HepG2 (cell line): ENCODE results near the gene RNASE7. TPM values are rescaled to one million over a fixed set of nuclear protein-coding genes. Genes with fewer than 3 reads are reported as not detected.

ENCODE experiments used
- AGO2 ChIP-seq: fragments of 200-400 bp; formaldehyde crosslinking; optimal IDR thresholded peaks from 2 replicates; pipeline ENCODE3; 2017; ENCODE audit warnings: mild to moderate bottlenecking, low read depth, low read length, moderate library complexity
- CBFB ChIP-seq: sonication (generic); formaldehyde crosslinking; IDR thresholded peaks from 2 replicates; pipeline ENCODE4 v1.4.0; 2020; ENCODE audit warnings: missing genetic modification reagents
- JDP2 ChIP-seq: sonication (generic); formaldehyde crosslinking; IDR thresholded peaks from 2 replicates; pipeline ENCODE4 v1.8.1; 2022; ENCODE audit warnings: missing genetic modification reagents, borderline replicate concordance
- MLXIP ChIP-seq: sonication (generic); formaldehyde crosslinking; IDR thresholded peaks from 2 replicates; pipeline ENCODE4 v1.9.0; 2021; ENCODE audit warnings: missing genetic modification reagents, borderline replicate concordance
- RFXAP ChIP-seq: sonication (generic); formaldehyde crosslinking; IDR thresholded peaks from 2 replicates; pipeline ENCODE4 v1.4.0; 2020; ENCODE audit warnings: missing genetic modification reagents, borderline replicate concordance
- SETDB1 ChIP-seq: sonication (generic); formaldehyde crosslinking; IDR thresholded peaks from 2 replicates; pipeline ENCODE4 v1.5.1; 2020; ENCODE audit warnings: missing genetic modification reagents, mild to moderate bottlenecking, borderline replicate concordance
- SIN3A ChIP-seq: IDR thresholded peaks from 2 replicates; pipeline ENCODE4 v1.6.1; 2011; ENCODE audit warnings: low read depth, mild to moderate bottlenecking, control low read depth, low read length, borderline replicate concordance
- TOE1 ChIP-seq: sonication (generic); formaldehyde crosslinking; IDR thresholded peaks from 2 replicates; pipeline ENCODE4 v1.4.0; 2020; ENCODE audit warnings: mild to moderate bottlenecking, missing genetic modification reagents
- TRIM24 ChIP-seq: sonication (generic); formaldehyde crosslinking; IDR thresholded peaks from 2 replicates; pipeline ENCODE4 v1.8.0; 2022; ENCODE audit warnings: mild to moderate bottlenecking, missing genetic modification reagents
- ZBTB2 ChIP-seq: sonication (generic); formaldehyde crosslinking; IDR thresholded peaks from 2 replicates; pipeline ENCODE4 v1.8.0; 2022; ENCODE audit warnings: low read depth, missing genetic modification reagents
- ZNF382 ChIP-seq: sonication (generic); formaldehyde crosslinking; IDR thresholded peaks from 2 replicates; pipeline ENCODE4 v1.5.0; 2020; ENCODE audit warnings: missing genetic modification reagents, mild to moderate bottlenecking, borderline replicate concordance
- ZNF530 ChIP-seq: sonication (generic); formaldehyde crosslinking; IDR thresholded peaks from 2 replicates; pipeline ENCODE4 v1.5.0; 2020; ENCODE audit warnings: low read depth, mild to moderate bottlenecking, missing genetic modification reagents
- ZNF543 ChIP-seq: sonication (generic); formaldehyde crosslinking; IDR thresholded peaks from 2 replicates; pipeline ENCODE4 v1.4.0; 2020; ENCODE audit warnings: mild to moderate bottlenecking, missing genetic modification reagents
- ZNF546 ChIP-seq: sonication (generic); formaldehyde crosslinking; conservative IDR thresholded peaks from 2 replicates; pipeline ENCODE4 v1.8.1; 2023; ENCODE audit warnings: mild to moderate bottlenecking, missing genetic modification reagents
- ZNF713 ChIP-seq: sonication (generic); formaldehyde crosslinking; IDR thresholded peaks from 2 replicates; pipeline ENCODE4 v1.4.0; 2020; ENCODE audit warnings: mild to moderate bottlenecking, missing genetic modification reagents
- ZNF773 ChIP-seq: sonication (generic); formaldehyde crosslinking; IDR thresholded peaks from 2 replicates; pipeline ENCODE4 v1.4.0; 2020; ENCODE audit warnings: missing genetic modification reagents, borderline replicate concordance
- ZNF782 ChIP-seq: sonication (generic); formaldehyde crosslinking; IDR thresholded peaks from 2 replicates; pipeline ENCODE4 v1.4.0; 2020; ENCODE audit warnings: missing genetic modification reagents, mild to moderate bottlenecking, borderline replicate concordance
- ZNF839 ChIP-seq: sonication (generic); formaldehyde crosslinking; IDR thresholded peaks from 2 replicates; pipeline ENCODE4 v1.4.0; 2020; ENCODE audit warnings: missing genetic modification reagents, mild to moderate bottlenecking, borderline replicate concordance
- polyA plus RNA-seq, 8 experiments: library from polyadenylated mRNA; depleted of rRNA in 3 of 8; stranded (reverse) in 7 of 8; unstranded in 1 of 8; fragments of >200 nt; fragmentation: Illumina TruSeq in 4 of 8; extraction: Trizol in 4 of 8; gene quantifications; 2 replicates each; pipeline versions ENCODE4 v1.2.1 to v1.2.3, GENCODE V29; 2011 to 2016; ENCODE audit warnings: low read depth in 4 of 8, missing spikeins in 1 of 8, mixed read lengths in 1 of 8; ENCODE audit not compliant: insufficient read depth in 1 of 8
- total RNA-seq, 5 experiments: library from RNA; depleted of rRNA; stranded (reverse); fragments of >200 nt; fragmentation: Illumina TruSeq; extraction: Trizol; gene quantifications; 2 replicates each; pipeline ENCODE4 v1.2.3, GENCODE V29; 2016; ENCODE audit warnings: low read depth in 1 of 5
- TF ChIP-seq, protein P1 (sequence below): sonication (generic); formaldehyde crosslinking; IDR thresholded peaks from 2 replicates; pipeline ENCODE4 v1.9.0; 2021; ENCODE audit warnings: missing genetic modification reagents, mild to moderate bottlenecking, borderline replicate concordance
- TF ChIP-seq, protein P2 (sequence below): sonication (generic); formaldehyde crosslinking; conservative IDR thresholded peaks from 2 replicates; pipeline ENCODE4 v1.4.0; 2020; ENCODE audit warnings: mild to moderate bottlenecking, missing genetic modification reagents, moderate library complexity

RNASE7 gene
- total and polyA plus RNA-seq, 2 of the 13 experiments (the other 11 are each of a cell fraction or from before 2014, with no cell fraction given) = 0.04 TPM; not detected in 1

DNA sequence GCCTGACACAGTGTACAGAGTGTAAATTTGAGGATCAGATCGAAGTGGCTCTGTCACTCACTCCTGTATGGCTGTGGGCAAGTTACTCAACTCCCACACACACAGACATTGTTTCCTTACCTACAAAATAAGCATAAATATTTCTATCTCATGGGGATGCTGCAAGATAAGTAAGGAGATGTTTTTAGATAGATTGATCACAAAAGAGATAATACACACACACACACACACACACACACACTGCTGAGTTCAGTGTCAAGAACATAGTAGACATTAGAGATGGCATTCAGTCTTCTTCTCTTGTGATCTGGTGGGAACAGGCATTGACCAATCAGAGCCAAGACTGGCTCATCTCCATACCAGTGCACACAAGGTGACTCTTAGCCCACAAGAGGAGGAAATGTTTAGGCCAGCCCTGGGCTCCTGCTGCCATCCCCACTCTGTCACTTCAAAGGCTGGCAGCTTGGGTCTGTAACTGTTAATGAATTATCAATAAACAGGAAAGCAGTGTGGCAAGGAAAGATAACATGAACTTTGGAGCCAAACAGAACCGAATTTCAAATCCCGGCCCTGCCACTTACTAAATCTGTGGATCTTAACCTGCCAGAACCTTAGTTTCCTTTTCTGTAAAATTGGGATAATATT lies 12.1 kb downstream of the RNASE7 start (continued):
- TF ChIP-seq, protein P1, sequence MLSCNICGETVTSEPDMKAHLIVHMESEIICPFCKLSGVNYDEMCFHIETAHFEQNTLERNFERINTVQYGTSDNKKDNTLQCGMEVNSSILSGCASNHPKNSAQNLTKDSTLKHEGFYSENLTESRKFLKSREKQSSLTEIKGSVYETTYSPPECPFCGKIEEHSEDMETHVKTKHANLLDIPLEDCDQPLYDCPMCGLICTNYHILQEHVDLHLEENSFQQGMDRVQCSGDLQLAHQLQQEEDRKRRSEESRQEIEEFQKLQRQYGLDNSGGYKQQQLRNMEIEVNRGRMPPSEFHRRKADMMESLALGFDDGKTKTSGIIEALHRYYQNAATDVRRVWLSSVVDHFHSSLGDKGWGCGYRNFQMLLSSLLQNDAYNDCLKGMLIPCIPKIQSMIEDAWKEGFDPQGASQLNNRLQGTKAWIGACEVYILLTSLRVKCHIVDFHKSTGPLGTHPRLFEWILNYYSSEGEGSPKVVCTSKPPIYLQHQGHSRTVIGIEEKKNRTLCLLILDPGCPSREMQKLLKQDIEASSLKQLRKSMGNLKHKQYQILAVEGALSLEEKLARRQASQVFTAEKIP = no peak
- peak; percentile 46; the same call in 1 of the 2 replicates for TF ChIP-seq TRIM24 (CRISPR knock-in tag)
- peak; percentile 64; the same call in 1 of the 2 replicates for TF ChIP-seq ZBTB2 (CRISPR knock-in tag)
- TF ChIP-seq CBFB (CRISPR knock-in tag) = peak; percentile 61
- no peak for TF ChIP-seq ZNF713 (CRISPR knock-in tag)
- TF ChIP-seq ZNF543 (CRISPR knock-in tag) = no peak; the same call in 1 of the 2 replicates
- TF ChIP-seq AGO2 = no peak
- no peak for TF ChIP-seq ZNF773 (CRISPR knock-in tag)
- TF ChIP-seq SIN3A = 0 out of 2 replicates have a peak, but pooled peaks have one; percentile 8
- TF ChIP-seq SETDB1 (CRISPR knock-in tag) = no peak
- no peak for TF ChIP-seq ZNF382 (CRISPR knock-in tag)
- no peak for TF ChIP-seq JDP2 (CRISPR knock-in tag)
- TF ChIP-seq ZNF782 (CRISPR knock-in tag) = no peak
- TF ChIP-seq RFXAP (CRISPR knock-in tag) = peak; percentile 94
- TF ChIP-seq ZNF546 (CRISPR knock-in tag) = no peak
- no peak for TF ChIP-seq ZNF530 (CRISPR knock-in tag)
- no peak for TF ChIP-seq MLXIP
- TF ChIP-seq, protein P2, sequence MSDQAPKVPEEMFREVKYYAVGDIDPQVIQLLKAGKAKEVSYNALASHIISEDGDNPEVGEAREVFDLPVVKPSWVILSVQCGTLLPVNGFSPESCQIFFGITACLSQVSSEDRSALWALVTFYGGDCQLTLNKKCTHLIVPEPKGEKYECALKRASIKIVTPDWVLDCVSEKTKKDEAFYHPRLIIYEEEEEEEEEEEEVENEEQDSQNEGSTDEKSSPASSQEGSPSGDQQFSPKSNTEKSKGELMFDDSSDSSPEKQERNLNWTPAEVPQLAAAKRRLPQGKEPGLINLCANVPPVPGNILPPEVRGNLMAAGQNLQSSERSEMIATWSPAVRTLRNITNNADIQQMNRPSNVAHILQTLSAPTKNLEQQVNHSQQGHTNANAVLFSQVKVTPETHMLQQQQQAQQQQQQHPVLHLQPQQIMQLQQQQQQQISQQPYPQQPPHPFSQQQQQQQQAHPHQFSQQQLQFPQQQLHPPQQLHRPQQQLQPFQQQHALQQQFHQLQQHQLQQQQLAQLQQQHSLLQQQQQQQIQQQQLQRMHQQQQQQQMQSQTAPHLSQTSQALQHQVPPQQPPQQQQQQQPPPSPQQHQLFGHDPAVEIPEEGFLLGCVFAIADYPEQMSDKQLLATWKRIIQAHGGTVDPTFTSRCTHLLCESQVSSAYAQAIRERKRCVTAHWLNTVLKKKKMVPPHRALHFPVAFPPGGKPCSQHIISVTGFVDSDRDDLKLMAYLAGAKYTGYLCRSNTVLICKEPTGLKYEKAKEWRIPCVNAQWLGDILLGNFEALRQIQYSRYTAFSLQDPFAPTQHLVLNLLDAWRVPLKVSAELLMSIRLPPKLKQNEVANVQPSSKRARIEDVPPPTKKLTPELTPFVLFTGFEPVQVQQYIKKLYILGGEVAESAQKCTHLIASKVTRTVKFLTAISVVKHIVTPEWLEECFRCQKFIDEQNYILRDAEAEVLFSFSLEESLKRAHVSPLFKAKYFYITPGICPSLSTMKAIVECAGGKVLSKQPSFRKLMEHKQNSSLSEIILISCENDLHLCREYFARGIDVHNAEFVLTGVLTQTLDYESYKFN (CRISPR knock-in tag) = peak; percentile 100
- peak; percentile 65; the same call in 1 of the 2 replicates for TF ChIP-seq TOE1 (CRISPR knock-in tag)
- TF ChIP-seq ZNF839 (CRISPR knock-in tag) = no peak
